Ectodermal cell (in vitro differentiated cells): ENCODE data around the gene MED26.

ENCODE experiments used
- H3K27ac ChIP-seq: 2 replicates; pipeline ENCODE4 v1.7.0; 2013; ENCODE audit warnings: mild to moderate bottlenecking, low read depth, low read length; ENCODE audit not compliant: insufficient read depth, poor library complexity, severe bottlenecking
- H3K27me3 ChIP-seq: 2 replicates; pipeline ENCODE4 v1.7.0; 2013; ENCODE audit warnings: mild to moderate bottlenecking, low read length; ENCODE audit not compliant: insufficient read depth, control insufficient read depth, poor library complexity, severe bottlenecking
- H3K36me3 ChIP-seq: one replicate; pipeline ENCODE4 v1.7.0; 2013; ENCODE audit warnings: low read length; ENCODE audit not compliant: control insufficient read depth, insufficient read depth
- H3K4me1 ChIP-seq: one replicate; pipeline ENCODE4 v1.7.0; 2013; ENCODE audit warnings: low read length; ENCODE audit not compliant: control insufficient read depth, insufficient read depth
- H3K4me3 ChIP-seq: 2 replicates; pipeline ENCODE4 v1.7.0; 2013; ENCODE audit warnings: low read depth, low read length, control low read depth; ENCODE audit not compliant: insufficient read depth
- H3K9me3 ChIP-seq: 2 replicates; pipeline ENCODE4 v1.7.0; 2013; ENCODE audit warnings: mild to moderate bottlenecking, low read length, moderate library complexity; ENCODE audit not compliant: control insufficient read depth
- WGBS, 2 experiments: methylation state at CpG; one replicate each; pipeline ENCODE4 v1.1.7; 2013; ENCODE audit warnings: missing lambda C conversion rate in 2 of 2; 5-methylcytosine and 5-hydroxymethylcytosine counted together

The MED26 gene

DNA sequence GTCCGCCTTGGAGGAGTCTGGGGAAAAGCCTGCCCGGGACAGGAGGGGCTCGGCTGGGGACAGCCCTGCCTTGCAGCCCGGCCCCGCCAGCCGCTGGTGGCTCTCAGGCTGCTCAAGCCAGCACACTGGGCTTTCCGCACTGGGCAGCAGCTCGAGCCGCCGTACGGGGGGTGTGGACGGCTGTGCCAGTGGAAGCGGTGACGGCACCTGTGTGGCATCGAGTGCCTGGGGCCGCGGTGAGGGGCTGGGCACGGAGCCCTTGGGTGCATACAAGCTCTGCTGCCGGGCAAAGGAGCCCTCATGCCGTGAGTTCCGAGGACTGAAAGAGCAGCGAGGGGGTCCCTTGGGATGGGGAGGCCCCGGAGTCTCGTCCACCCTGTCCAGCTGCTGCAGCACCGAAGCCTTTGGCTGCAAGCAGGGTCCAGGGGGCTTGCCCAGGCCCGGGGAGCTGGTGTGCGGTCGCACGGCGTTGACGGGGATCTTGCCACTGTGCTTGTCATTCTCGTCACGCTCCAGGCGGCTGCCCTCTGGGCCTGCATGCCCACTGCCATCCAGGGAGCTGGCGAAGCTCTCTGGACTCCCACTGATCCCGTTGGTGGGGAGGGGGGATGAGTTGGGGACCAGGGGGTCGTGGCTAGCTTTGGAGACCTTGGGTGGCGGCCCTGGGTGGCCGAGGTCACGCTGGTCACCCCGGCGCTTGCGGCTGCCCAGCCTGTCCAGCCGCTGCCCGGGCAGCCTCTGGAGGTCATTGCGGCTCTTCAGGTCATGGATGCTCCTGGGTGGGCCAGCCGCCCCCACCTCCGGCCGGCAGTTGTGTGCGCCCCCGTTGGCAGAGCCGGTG, 51.1 kb downstream of the MED26 start:
- Histone ChIP-seq H3K27me3 (no peaks in the 10 kb centered on the region), H3K4me3 (no peak overlapping the region), H3K36me3 (no peaks in the 10 kb centered on the region), H3K9me3 (no peaks in the 10 kb centered on the region), H3K4me1 (no peaks in the 10 kb centered on the region), H3K27ac (no peak overlapping the region)
- WGBS, 2 experiments = 96% methylated on average over 52 of the region's 52 CpGs

DNA sequence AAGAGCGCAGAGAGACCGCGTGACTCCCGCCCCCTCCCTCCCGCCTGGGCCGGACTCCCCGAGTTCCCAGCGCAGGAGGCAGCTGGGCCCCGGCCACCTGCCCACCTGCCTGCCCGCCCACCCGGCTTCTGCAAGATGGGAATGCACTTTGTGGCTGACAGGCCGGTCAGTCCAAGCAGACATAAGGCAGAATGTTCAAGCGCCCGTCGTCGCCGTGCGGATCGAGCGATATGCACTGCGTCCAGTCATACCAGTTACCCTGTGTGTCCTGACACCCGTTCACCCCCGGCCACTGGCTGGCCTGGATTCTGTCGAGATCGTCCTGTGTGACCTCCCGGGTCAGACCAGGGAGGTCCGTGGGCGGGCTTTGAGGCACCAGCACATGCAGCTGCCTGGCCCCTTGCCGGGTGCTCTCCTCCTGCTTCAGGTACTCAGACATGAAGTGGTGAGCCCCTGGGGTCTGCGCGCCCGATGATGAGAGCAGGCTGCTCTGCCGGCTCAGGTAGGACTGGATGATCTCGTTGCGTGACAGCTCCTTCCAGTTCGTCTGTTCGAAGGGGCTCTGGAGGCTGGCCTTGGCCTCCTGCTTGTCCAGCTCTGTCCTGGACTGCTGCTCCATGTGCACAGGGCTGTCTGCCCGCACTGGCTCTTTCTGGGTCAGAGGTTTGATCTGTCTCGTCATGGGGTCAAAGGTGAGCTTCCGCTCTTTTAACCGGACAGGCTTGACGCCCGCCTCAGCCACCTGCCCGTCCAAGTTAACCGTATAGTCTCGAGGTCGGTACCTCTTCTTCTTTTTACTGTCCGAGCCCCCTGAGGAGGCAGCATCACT, 51.9 kb downstream of the MED26 start:
- WGBS, 2 experiments = 95 to 96% methylated on average over 48 of the region's 48 CpGs
- Histone ChIP-seq H3K27me3 (no peaks in the 10 kb centered on the region), H3K4me1 (peaks cover 4% of the 10 kb centered on the region), H3K27ac (no peak overlapping the region), H3K9me3 (no peaks in the 10 kb centered on the region), H3K4me3 (no peak overlapping the region), H3K36me3 (no peaks in the 10 kb centered on the region)

DNA sequence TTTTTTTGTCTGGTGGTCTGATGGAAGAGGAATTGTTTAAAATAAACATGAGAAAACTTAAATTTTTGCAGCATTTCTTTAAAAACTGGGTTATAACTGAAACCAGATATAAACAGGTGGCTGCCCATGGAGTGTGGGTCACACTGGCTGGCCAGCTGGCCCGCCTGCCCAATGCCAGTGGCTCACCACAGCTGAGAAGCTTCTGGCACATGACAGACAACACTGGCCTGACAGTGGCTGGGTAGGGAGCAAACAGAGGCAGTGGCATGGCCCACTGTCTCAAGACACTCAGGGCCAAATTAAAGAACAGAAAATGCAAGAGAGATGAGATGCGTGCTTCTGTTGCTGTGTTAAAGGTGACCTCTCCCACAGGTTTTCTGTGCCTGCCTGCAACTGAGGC, 52.7 kb downstream of the MED26 start:
- Histone ChIP-seq H3K9me3 (no peaks in the 10 kb centered on the region), H3K4me1 (peaks cover 6% of the 10 kb centered on the region), H3K4me3 (no peak overlapping the region), H3K36me3 (no peaks in the 10 kb centered on the region), H3K27me3 (no peaks in the 10 kb centered on the region), H3K27ac (no peak overlapping the region)
- 93 to 96% methylated on average over 2 of the region's 2 CpGs for WGBS, 2 experiments

DNA sequence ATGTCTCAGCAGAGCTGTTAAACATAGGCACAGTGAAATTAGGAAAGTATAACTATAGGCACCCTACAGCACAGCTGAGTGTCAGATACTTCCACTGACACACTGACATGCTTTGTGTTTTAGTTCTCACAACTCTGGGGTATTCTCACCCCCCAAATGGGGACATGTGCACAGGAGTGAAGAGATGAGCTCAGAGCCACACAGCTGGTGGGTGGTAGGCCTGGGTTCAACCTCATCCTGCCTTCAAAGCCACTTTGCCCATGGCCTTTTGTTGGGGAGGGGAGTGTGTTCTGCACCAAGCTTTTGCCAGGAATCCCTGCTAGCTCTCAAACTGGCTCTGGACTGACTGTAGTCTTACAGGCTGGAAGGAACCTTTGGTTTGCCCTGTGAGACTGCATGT, 54.1 kb downstream of the MED26 start:
- H3K36me3 ChIP-seq = no peaks in the 10 kb centered on the region

DNA sequence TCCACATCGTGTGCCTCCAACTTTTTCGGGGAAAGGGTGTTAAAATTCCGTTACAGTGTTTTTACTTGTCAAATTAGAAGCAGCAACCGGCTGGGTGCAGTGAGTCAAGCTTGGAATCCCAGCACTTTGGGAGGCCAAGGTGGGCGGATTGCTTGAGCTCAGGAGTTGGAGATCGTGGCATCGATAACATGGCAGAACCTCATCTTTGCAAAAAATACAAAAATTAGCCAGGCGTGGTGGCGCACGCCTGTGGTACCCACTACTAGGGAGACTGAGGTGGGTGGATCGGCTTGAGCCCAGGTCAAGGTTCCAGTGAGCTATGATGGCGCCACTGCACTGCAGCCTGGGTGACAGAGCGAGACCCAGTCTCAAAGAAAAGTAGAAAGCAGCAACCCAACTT, 54.7 kb downstream of the MED26 start:
- Histone ChIP-seq H3K4me3 (peak overlapping the region; percentile 91), H3K27ac (no peak overlapping the region), H3K4me1 (peaks cover 6% of the 10 kb centered on the region), H3K27me3 (no peaks in the 10 kb centered on the region), H3K36me3 (no peaks in the 10 kb centered on the region), H3K9me3 (no peaks in the 10 kb centered on the region)
- 69 to 73% methylated on average over 13 of the region's 13 CpGs for WGBS, 2 experiments

More for the DNA sequence above, 54.1 kb downstream of the MED26 start:
- peaks cover 6% of the 10 kb centered on the region for H3K4me1 ChIP-seq
- no peak overlapping the region for H3K27ac ChIP-seq
- H3K9me3 ChIP-seq = no peaks in the 10 kb centered on the region
- peak overlapping the region; percentile 91 for H3K4me3 ChIP-seq
- no peaks in the 10 kb centered on the region for H3K27me3 ChIP-seq

- Histone ChIP-seq H3K4me3 (peak within 1 kb of the TSS; percentile 91), H3K27me3 (no peaks in the 10 kb centered on the region), H3K36me3 (no peaks in the 10 kb centered on the region), H3K27ac (peak within 1 kb of the TSS; percentile 69), H3K4me1 (peaks cover 6% of the 10 kb centered on the region), H3K9me3 (no peaks in the 10 kb centered on the region)
- WGBS, 2 experiments = 1% methylated on average over 83 of the region's 83 CpGs
Observed at GRCh38 chr19:16572332-16573211, 55.4 kb downstream of the MED26 start, which contains the start of gene SLC35E1. SLC35E1 (minus strand) TSS chr19:16572415; CDS start chr19:16572364, 51 bp downstream.

DNA sequence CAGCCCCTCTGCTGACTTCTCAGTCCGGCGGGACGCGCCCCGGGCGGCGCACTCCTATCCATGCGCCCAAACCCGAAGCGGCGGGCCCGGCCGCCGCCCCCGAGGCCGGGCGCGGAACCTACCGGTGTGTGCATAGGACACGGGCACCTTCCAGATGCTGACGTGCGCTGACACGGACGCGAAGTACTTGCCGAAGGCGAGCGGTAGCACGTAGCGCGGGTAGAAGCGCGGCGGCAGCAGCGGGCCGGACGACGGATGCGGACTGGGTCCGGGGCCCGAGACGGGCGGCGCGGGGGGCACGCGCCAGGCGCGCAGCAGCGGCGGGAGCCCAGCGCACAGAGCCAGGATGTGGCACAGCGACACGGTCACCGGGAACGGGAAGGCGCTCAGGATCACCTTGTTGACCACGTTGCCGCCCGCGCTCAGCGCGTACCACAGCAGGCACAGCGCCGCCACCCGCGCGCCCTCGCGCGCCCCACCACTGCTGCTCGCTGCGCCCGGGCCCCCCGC, 56.1 kb downstream of the MED26 start:
- WGBS, 2 experiments = 1% methylated on average over 75 of the region's 75 CpGs

DNA sequence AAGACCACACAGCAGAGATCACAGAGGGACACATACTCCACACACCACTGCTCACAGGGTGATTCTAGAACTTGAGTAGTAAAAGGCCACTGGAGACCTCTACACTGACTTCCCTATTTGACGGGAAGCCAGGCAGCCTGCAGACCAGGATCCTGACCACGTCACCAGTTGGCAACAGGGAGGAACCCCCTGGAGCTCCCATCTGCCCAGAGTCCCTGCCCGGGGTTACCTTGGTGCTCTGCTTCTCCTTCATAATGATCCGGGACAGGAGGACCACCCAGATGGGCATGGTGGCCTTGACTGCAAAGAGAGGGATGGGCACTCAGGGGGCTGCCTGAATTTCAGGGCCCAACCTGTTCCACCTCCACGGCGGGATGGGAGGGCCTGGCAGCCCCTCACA, 56.7 kb downstream of the MED26 start:
- H3K27me3 ChIP-seq = no peaks in the 10 kb centered on the region
- no peak overlapping the region for H3K27ac ChIP-seq
- no peaks in the 10 kb centered on the region for H3K9me3 ChIP-seq
- H3K4me1 ChIP-seq = peaks cover 6% of the 10 kb centered on the region
- 39 to 53% methylated on average over 6 of the region's 6 CpGs for WGBS, 2 experiments
- H3K4me3 ChIP-seq = peak overlapping the region; percentile 91
- H3K36me3 ChIP-seq = peaks cover 8% of the 10 kb centered on the region

More for the DNA sequence above, 56.1 kb downstream of the MED26 start:
- peaks cover 4% of the 10 kb centered on the region for H3K36me3 ChIP-seq
- H3K4me1 ChIP-seq = peaks cover 6% of the 10 kb centered on the region
- peak overlapping the region; percentile 91 for H3K4me3 ChIP-seq
- peak overlapping the region; percentile 36 for H3K27ac ChIP-seq
- no peaks in the 10 kb centered on the region for H3K9me3 ChIP-seq
- H3K27me3 ChIP-seq = no peaks in the 10 kb centered on the region

- WGBS, 2 experiments = 93 to 96% methylated on average over 17 of the region's 17 CpGs
- Histone ChIP-seq H3K4me3 (no peak overlapping the region), H3K9me3 (no peaks in the 10 kb centered on the region), H3K36me3 (peaks cover 8% of the 10 kb centered on the region), H3K4me1 (peaks cover 6% of the 10 kb centered on the region), H3K27ac (no peak overlapping the region), H3K27me3 (no peaks in the 10 kb centered on the region)
Observed at GRCh38 chr19:16569609-16570320, 58.2 kb downstream of the MED26 start.
